Measurements from ENCODE around the gene GSG1L2.

Gene GSG1L2

GRCh38 chr17:9842057-9842758 is 20.3 kb upstream of the GSG1L2 start:
- no peak for ATAC-seq
- TF ChIP-seq BACH2 (CRISPR knock-in tag; IDR thresholded peaks at IDR 0.05; ENCODE audit: borderline replicate concordance) (no peak), TSHZ2 (CRISPR knock-in tag; IDR thresholded peaks at IDR 0.05) (no peak), ESRRG (CRISPR knock-in tag; IDR thresholded peaks at IDR 0.05) (no peak), PPARA (CRISPR knock-in tag; IDR thresholded peaks at IDR 0.05; ENCODE audit: borderline replicate concordance) (no peak), OSR1 (CRISPR knock-in tag; IDR thresholded peaks at IDR 0.05) (no peak), ZFP3 (CRISPR knock-in tag; IDR thresholded peaks at IDR 0.05) (no peak), ZNF70 (CRISPR knock-in tag; IDR thresholded peaks at IDR 0.05) (no peak), CSDC2 (CRISPR knock-in tag; IDR thresholded peaks at IDR 0.05) (no peak), ZNF565 (CRISPR knock-in tag; conservative IDR thresholded peaks at IDR 0.05; ENCODE audit: low read depth) (no peak), PATZ1 (CRISPR knock-in tag; IDR thresholded peaks at IDR 0.05; ENCODE audit: borderline replicate concordance) (no peak), CREB5 (CRISPR knock-in tag; IDR thresholded peaks at IDR 0.05; ENCODE audit: low read depth) (no peak), CSRNP3 (CRISPR knock-in tag; IDR thresholded peaks at IDR 0.05) (no peak), TCF4 (CRISPR knock-in tag; IDR thresholded peaks at IDR 0.05; ENCODE audit: borderline replicate concordance) (no peak), ISL1 (CRISPR knock-in tag; IDR thresholded peaks at IDR 0.05) (no peak), ZFP30 (CRISPR knock-in tag; IDR thresholded peaks at IDR 0.05) (no peak), SNAI2 (CRISPR knock-in tag; IDR thresholded peaks at IDR 0.05) (no peak)

- ATAC-seq, result no peak
- TF ChIP-seq ZC3H10 (CRISPR knock-in tag; IDR thresholded peaks at IDR 0.05), result no peak
- no peak for TF ChIP-seq POU6F1 (CRISPR knock-in tag; IDR thresholded peaks at IDR 0.05; ENCODE audit: borderline replicate concordance, low read depth)
- TF ChIP-seq ZNF565 (CRISPR knock-in tag; conservative IDR thresholded peaks at IDR 0.05; ENCODE audit: low read depth), result no peak
- TF ChIP-seq TOX (CRISPR knock-in tag; IDR thresholded peaks at IDR 0.05; ENCODE audit: borderline replicate concordance), result no peak
- no peak for TF ChIP-seq CREB5 (CRISPR knock-in tag; IDR thresholded peaks at IDR 0.05; ENCODE audit: low read depth)
- TF ChIP-seq ARNTL (CRISPR knock-in tag; IDR thresholded peaks at IDR 0.05; ENCODE audit: borderline replicate concordance, low read depth), result no peak
- no peak for TF ChIP-seq GLIS3 (CRISPR knock-in tag; IDR thresholded peaks at IDR 0.05)
- TF ChIP-seq TSHZ2 (CRISPR knock-in tag; IDR thresholded peaks at IDR 0.05), result no peak
- no peak for TF ChIP-seq OSR1 (CRISPR knock-in tag; IDR thresholded peaks at IDR 0.05)
- TF ChIP-seq ISL1 (CRISPR knock-in tag; IDR thresholded peaks at IDR 0.05), result no peak
- TF ChIP-seq TCF4 (CRISPR knock-in tag; IDR thresholded peaks at IDR 0.05; ENCODE audit: borderline replicate concordance), result no peak
- TF ChIP-seq CSDC2 (CRISPR knock-in tag; IDR thresholded peaks at IDR 0.05), result no peak
- no peak for TF ChIP-seq PATZ1 (CRISPR knock-in tag; IDR thresholded peaks at IDR 0.05; ENCODE audit: borderline replicate concordance)
- no peak for TF ChIP-seq ZFP3 (CRISPR knock-in tag; IDR thresholded peaks at IDR 0.05)
These were observed 17.6 kb upstream of the GSG1L2 start for GRCh38 chr17:9839433-9839832.

All from SK-N-SH treated with all-trans-retinoic acid at 6 μM for 48 hours (cell line).